ENCODE data around the gene MTARC2.

The MTARC2 gene

DNA sequence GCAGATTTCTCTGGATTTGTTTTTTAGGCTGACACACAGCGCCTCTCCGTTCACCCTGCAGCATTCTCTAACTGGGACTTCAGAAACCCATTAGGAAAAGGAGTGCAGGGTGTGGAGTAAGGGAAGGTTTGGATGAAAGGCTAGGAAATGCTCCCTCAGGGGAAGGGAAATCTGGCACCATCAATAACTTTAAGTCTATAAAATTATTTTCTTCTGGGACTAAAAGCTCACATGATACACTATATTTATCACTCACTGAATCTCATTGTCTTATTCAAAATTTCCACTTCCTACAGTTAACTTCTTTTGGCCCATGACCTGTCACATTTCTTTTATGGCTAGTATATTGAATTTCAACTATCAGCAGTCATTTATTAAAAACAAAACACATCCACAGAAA lies 85.3 kb downstream of the MTARC2 start:
- no peak for DNase-seq
